Activated CD4-positive, alpha-beta T cell treated with anti-CD3 and anti-CD28 coated beads, Interleukin-2, amount 10 ng/mL, durations not matched to agents 7 days and 5 days (primary cell): ENCODE measurements around the gene NRXN2. TPM values are rescaled to one million over a fixed set of nuclear protein-coding genes. Genes with fewer than 3 reads are reported as not detected.
A peak's percentile ranks its signal among the peaks of the same experiment; 100 is the strongest.

Source experiments
- CTCF ChIA-PET: fragments of 350-600 bp; sonication (Branson Sonifier 250); formaldehyde crosslinking; loops from one replicate; lab custom pipeline; 2021; ENCODE audit warnings: antibody characterized with exemption; lab: Charles Lee
- POLR2A ChIA-PET: fragments of 350-600 bp; sonication (Branson Sonifier 250); formaldehyde crosslinking; loops from one replicate; lab custom pipeline; 2021; ENCODE audit warnings: antibody characterized with exemption; lab: Charles Lee
- DNase-seq: peaks from one replicate; pipeline ENCODE4 v3.0.0-alpha.2; 2020
- H3K27ac Mint-ChIP-seq: one replicate; pipeline ENCODE4 v1.8.0; 2021; ENCODE audit warnings: mild to moderate bottlenecking, moderate library complexity, mixed read lengths
- H3K27me3 Mint-ChIP-seq: one replicate; pipeline ENCODE4 v1.8.0; 2021; ENCODE audit warnings: mixed read lengths
- H3K36me3 Mint-ChIP-seq: one replicate; pipeline ENCODE4 v1.8.0; 2021; ENCODE audit warnings: low read depth, mixed read lengths
- H3K4me1 Mint-ChIP-seq: one replicate; pipeline ENCODE4 v1.8.0; 2021; ENCODE audit warnings: mixed read lengths
- H3K4me3 Mint-ChIP-seq: one replicate; pipeline ENCODE4 v1.8.0; 2021; ENCODE audit warnings: mild to moderate bottlenecking, moderate library complexity, mixed read lengths
- H3K9me3 Mint-ChIP-seq: one replicate; pipeline ENCODE4 v1.8.0; 2021; ENCODE audit warnings: mixed read lengths
- total RNA-seq, 2 experiments: library from RNA; stranded (reverse); gene quantifications; one replicate each; pipeline ENCODE4 v1.2.3, GENCODE V29; 2021

Gene NRXN2
- total RNA-seq, 2 experiments from 2014 or later = 0.07 to 0.15 TPM

DNA sequence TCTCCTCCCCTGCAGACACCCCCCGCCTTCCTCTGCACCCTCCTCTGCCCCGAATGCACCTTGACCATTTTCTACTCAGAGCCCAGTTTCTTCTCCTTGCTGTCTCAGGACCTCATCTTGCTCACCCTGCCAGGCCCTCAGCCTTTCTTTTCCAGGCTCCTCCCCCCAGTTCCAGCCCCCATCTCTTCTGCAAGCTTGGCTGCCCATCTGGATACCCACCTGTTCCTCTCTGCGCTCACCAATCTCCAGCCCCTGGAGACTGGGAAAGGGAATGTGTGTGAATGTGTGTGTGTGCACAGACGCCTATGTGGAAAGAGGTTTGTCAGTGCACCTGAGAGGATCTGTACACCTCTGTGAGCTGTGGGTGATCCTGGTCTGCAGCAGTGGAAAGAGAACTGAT, 95.6 kb downstream of the NRXN2 start:
- no peak for DNase-seq
- H3K27ac Mint-ChIP-seq = no peak overlapping the region
- ChIA-PET CTCF (no interaction called here), POLR2A (no interaction called here)
- no peaks in the 10 kb centered on the region for H3K4me1 Mint-ChIP-seq
- no peaks in the 10 kb centered on the region for H3K27me3 Mint-ChIP-seq
- H3K4me3 Mint-ChIP-seq = no peak overlapping the region
- no peaks in the 10 kb centered on the region for H3K36me3 Mint-ChIP-seq
- no peaks in the 10 kb centered on the region for H3K9me3 Mint-ChIP-seq

DNA sequence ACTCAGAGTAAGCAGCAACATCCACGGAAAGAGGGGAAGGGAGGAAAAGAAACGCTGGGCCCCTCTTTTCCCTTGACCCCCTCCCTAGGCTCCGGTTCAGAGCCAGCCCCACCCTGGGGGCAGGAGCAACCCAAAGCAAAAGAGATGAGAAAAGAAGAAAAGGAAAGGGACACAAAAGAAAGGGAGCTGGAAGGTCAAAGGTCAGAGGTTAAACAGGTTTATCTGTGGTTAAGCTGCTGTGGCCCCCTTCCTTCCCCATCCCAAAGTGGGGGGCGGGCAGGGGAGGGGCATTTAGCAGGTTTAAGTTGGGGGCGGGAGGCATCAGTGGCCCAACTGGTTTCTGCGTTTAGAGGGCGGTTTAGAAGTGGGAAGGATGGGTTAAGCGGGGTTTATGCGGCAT, 96.4 kb downstream of the NRXN2 start:
- ChIA-PET CTCF (no interaction called here), POLR2A (no interaction called here)
- no peaks in the 10 kb centered on the region for H3K27me3 Mint-ChIP-seq
- H3K4me3 Mint-ChIP-seq = no peak overlapping the region
- no peak for DNase-seq
- H3K9me3 Mint-ChIP-seq = no peaks in the 10 kb centered on the region
- H3K4me1 Mint-ChIP-seq = no peaks in the 10 kb centered on the region
- H3K36me3 Mint-ChIP-seq = no peaks in the 10 kb centered on the region
- no peak overlapping the region for H3K27ac Mint-ChIP-seq

GRCh38 chr11:64624883-64625481, 98.0 kb downstream of the NRXN2 start:
- no peak for DNase-seq
- Mint-ChIP-seq H3K4me3 (no peak overlapping the region), H3K27me3 (no peaks in the 10 kb centered on the region), H3K27ac (no peak overlapping the region), H3K36me3 (no peaks in the 10 kb centered on the region), H3K9me3 (no peaks in the 10 kb centered on the region), H3K4me1 (peaks cover 9% of the 10 kb centered on the region)
- CTCF ChIA-PET = no interaction called here
- POLR2A ChIA-PET = no interaction called here

- ChIA-PET CTCF (no interaction called here), POLR2A (no interaction called here)
- Mint-ChIP-seq H3K9me3 (no peaks in the 10 kb centered on the region), H3K27ac (no peak overlapping the region), H3K4me1 (peaks cover 9% of the 10 kb centered on the region), H3K36me3 (no peaks in the 10 kb centered on the region), H3K27me3 (no peaks in the 10 kb centered on the region), H3K4me3 (no peak overlapping the region)
- DNase-seq = no peak
Observed at GRCh38 chr11:64622681-64623080, 100.3 kb downstream of the NRXN2 start.

DNA sequence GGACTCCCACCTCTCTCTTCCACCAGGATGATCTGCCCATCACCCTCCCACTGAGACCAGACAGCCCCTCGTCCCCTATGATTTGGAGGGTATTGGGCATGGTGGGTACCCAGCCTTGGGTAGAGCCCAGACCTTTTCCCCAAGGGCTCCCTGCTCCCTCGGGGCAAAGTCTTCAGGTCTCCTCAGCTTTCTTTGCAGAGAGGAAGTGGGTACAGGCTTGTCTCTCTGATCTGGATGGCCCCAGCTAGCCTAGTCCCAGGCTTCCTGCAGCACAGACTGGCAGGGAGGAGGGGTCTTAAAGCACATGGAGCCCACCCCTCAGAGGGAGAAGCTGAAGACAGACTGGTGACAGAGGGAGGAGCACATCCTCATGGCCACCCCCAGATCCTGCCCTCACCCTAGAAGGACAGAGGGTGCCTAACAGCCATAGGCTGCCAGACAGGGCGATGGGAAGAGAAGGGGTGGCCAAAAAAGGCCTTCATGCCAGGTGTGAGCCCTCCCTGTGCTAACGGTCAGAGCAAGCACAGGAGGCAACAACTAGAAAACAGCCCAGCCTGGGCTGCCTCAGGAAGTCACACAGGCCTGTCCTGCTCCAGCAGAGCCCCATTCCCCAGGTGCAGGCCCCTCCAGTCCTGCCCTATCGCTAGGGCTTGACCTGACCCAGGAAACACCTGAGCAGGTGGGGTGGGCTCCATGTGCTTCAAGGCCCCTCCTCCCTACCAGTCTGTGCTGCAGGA, 101.5 kb downstream of the NRXN2 start:
- CTCF ChIA-PET = no interaction called here
- DNase-seq = no peak
- Mint-ChIP-seq H3K4me3 (no peak overlapping the region), H3K9me3 (no peaks in the 10 kb centered on the region), H3K27me3 (no peaks in the 10 kb centered on the region), H3K4me1 (peaks cover 9% of the 10 kb centered on the region), H3K27ac (no peak overlapping the region), H3K36me3 (no peaks in the 10 kb centered on the region)
- POLR2A ChIA-PET = no interaction called here

- Mint-ChIP-seq H3K27ac (no peak overlapping the region), H3K27me3 (no peaks in the 10 kb centered on the region), H3K4me3 (no peak overlapping the region), H3K4me1 (peaks cover 9% of the 10 kb centered on the region), H3K36me3 (no peaks in the 10 kb centered on the region), H3K9me3 (no peaks in the 10 kb centered on the region)
- ChIA-PET CTCF (interaction anchor here (1.2 kb wide), 1 partner anchor 19 kb away, joined by 3 read pairs; no protein-coding TSS in a partner anchor), POLR2A (no interaction called here)
- no peak for DNase-seq
Observed at GRCh38 chr11:64620381-64620971, 102.5 kb downstream of the NRXN2 start.

DNA sequence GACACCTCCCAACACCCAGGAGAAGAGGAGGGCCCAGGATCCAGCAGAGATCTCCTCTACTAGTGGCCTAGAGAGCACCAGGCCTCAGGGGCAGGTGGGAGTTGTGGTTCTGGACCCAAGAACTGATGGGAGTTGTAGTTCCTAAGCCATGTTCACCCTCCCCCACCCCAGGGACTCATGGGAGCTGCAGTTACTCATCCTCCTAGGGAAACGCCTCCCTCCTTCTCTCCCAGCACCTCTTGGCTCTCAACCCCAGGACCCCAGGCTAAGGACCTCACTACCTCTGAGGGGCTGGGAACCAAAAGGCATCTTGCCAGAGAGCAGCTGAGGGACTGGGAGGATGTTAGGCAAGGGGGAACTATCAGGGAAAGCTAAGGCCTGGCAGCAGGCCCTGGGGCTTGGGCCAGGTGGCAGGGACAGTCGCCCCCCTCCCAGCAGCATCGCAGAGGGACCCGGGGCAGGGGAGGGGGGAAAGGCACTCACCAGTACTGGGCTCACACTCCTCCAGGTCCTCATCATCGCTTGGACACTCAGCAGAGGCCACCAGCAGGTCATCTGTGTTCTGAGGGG, 103.1 kb downstream of the NRXN2 start:
- ChIA-PET CTCF (interaction anchor here (1.2 kb wide), 1 partner anchor 19 kb away, joined by 3 read pairs; no protein-coding TSS in a partner anchor), POLR2A (no interaction called here)
- H3K27ac Mint-ChIP-seq = no peak overlapping the region
- H3K9me3 Mint-ChIP-seq = no peaks in the 10 kb centered on the region
- no peaks in the 10 kb centered on the region for H3K36me3 Mint-ChIP-seq
- H3K27me3 Mint-ChIP-seq = no peaks in the 10 kb centered on the region
- DNase-seq = no peak
- no peak overlapping the region for H3K4me3 Mint-ChIP-seq
- peaks cover 9% of the 10 kb centered on the region for H3K4me1 Mint-ChIP-seq

DNA sequence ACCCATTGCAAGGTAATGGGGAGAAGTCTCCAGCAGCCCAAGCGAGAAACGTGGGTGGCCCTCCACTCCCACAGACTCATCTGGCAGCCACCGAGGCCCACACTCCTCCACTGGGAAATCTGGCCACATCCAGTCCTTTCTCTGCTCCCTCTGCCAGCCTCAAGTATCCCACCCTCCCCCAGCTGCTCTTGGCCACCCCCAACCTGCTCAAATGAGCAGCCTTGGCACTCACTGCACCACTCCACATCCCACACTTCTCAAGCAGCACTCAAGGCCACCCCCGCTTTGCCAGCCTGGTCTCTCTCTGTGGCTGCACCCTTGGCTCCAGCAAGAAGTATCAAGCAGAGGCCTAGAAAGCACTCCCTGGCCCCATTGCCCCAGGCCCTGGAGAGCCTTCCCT, 103.8 kb downstream of the NRXN2 start:
- CTCF ChIA-PET = interaction anchor here (1.5 kb wide), 1 partner anchor 170 kb away, joined by 3 read pairs; no protein-coding TSS in a partner anchor
- H3K4me1 Mint-ChIP-seq = peaks cover 9% of the 10 kb centered on the region
- H3K9me3 Mint-ChIP-seq = no peaks in the 10 kb centered on the region
- no peak for DNase-seq
- no peaks in the 10 kb centered on the region for H3K36me3 Mint-ChIP-seq
- no peaks in the 10 kb centered on the region for H3K27me3 Mint-ChIP-seq
- POLR2A ChIA-PET = no interaction called here
- peak overlapping the region; percentile 41 for H3K27ac Mint-ChIP-seq
- no peak overlapping the region for H3K4me3 Mint-ChIP-seq

DNA sequence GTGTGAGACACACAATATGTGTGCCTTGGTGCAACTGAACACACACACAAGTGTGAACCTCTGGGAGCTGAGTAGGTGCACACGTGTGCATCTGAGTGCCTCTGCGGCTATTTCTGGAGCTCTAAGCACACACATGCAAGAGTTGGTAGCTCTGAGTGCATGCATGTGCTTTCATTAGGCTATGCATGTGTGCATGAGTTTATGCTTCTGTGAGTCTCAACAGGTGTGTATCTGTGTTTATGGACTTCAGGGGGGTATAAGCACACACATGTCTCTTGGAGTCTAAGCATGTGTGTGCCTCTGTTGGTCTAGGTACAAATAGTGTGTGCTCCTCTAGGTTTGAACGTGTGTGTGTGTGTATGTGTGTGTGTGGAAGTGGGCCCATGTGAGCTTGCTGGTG, 106.2 kb downstream of the NRXN2 start:
- no peak for DNase-seq
- no peak overlapping the region for H3K4me3 Mint-ChIP-seq
- H3K36me3 Mint-ChIP-seq = no peaks in the 10 kb centered on the region
- peaks cover 18% of the 10 kb centered on the region for H3K4me1 Mint-ChIP-seq
- CTCF ChIA-PET = interaction anchor here (0.9 kb wide), 1 partner anchor 56 kb away, joined by 3 read pairs; no protein-coding TSS in a partner anchor
- no peaks in the 10 kb centered on the region for H3K27me3 Mint-ChIP-seq
- POLR2A ChIA-PET = interaction anchor here (0.6 kb wide), 1 partner anchor 64 kb away, joined by 8 read pairs; no protein-coding TSS in a partner anchor
- H3K9me3 Mint-ChIP-seq = no peaks in the 10 kb centered on the region
- no peak overlapping the region for H3K27ac Mint-ChIP-seq

- Mint-ChIP-seq H3K9me3 (no peaks in the 10 kb centered on the region), H3K27ac (no peak overlapping the region), H3K4me3 (no peak overlapping the region), H3K36me3 (no peaks in the 10 kb centered on the region), H3K27me3 (no peaks in the 10 kb centered on the region), H3K4me1 (peaks cover 14% of the 10 kb centered on the region)
- no peak for DNase-seq
- ChIA-PET CTCF (no interaction called here), POLR2A (no interaction called here)
Observed at GRCh38 chr11:64614917-64615316, 108.1 kb downstream of the NRXN2 start.

DNA sequence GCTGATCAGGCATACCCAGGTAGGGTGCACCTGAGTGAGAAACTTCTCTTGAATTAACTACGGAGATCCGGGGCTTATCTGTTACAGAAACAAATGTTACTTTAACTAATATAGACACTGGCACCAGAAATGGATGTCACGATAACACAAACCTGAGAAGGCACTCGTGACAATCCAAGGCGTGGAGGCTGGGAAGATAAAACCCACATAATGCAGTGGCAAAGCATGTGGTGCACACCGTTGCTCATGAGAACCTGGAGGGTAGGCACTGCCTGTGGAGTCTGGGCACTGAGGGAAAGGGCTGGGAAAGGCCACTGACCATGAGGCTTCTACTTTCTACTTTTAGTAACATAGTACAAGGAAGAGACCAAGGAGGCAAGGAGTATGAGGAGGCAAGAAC, 109.3 kb downstream of the NRXN2 start:
- ChIA-PET CTCF (no interaction called here), POLR2A (no interaction called here)
- no peaks in the 10 kb centered on the region for H3K9me3 Mint-ChIP-seq
- H3K36me3 Mint-ChIP-seq = no peaks in the 10 kb centered on the region
- H3K27me3 Mint-ChIP-seq = no peaks in the 10 kb centered on the region
- H3K4me1 Mint-ChIP-seq = peaks cover 14% of the 10 kb centered on the region
- H3K4me3 Mint-ChIP-seq = no peak overlapping the region
- DNase-seq = no peak
- no peak overlapping the region for H3K27ac Mint-ChIP-seq

- DNase-seq = peak; percentile 12
- CTCF ChIA-PET = no interaction called here
- H3K27ac Mint-ChIP-seq = no peak overlapping the region
- no peaks in the 10 kb centered on the region for H3K36me3 Mint-ChIP-seq
- H3K27me3 Mint-ChIP-seq = no peaks in the 10 kb centered on the region
- POLR2A ChIA-PET = no interaction called here
- H3K4me1 Mint-ChIP-seq = peaks cover 14% of the 10 kb centered on the region
- H3K4me3 Mint-ChIP-seq = no peak overlapping the region
- H3K9me3 Mint-ChIP-seq = no peaks in the 10 kb centered on the region
Observed at GRCh38 chr11:64611869-64612646, 110.9 kb downstream of the NRXN2 start.
